H9 (cell line): ENCODE data around the gene TMPRSS6. TPM values are rescaled to one million over a fixed set of nuclear protein-coding genes. Genes with fewer than 3 reads are reported as not detected.

ENCODE experiments used
- DNase-seq: peaks from one replicate; pipeline ENCODE4 v3.0.0-alpha.2; 2017
- H2AFZ ChIP-seq: one replicate; pipeline ENCODE4 v1.6.1; 2013; ENCODE audit warnings: mild to moderate bottlenecking, low read length, control low read depth, moderate library complexity
- H2AK5ac ChIP-seq: 2 replicates; pipeline ENCODE4 v1.6.1; 2013; ENCODE audit warnings: low read length, control low read depth, mixed read lengths; ENCODE audit not compliant: insufficient read length
- H2BK120ac ChIP-seq: one replicate; pipeline ENCODE4 v1.6.1; 2013; ENCODE audit warnings: low read depth, mild to moderate bottlenecking, low read length, control low read depth, inconsistent platforms; ENCODE audit not compliant: poor library complexity, severe bottlenecking
- H2BK12ac ChIP-seq: 2 replicates; pipeline ENCODE4 v1.6.1; 2013; ENCODE audit warnings: low read length, control low read depth, mixed read lengths, low read depth; ENCODE audit not compliant: insufficient read length
- H2BK15ac ChIP-seq: 2 replicates; pipeline ENCODE4 v1.6.1; 2013; ENCODE audit warnings: low read depth, low read length, control low read depth
- H2BK20ac ChIP-seq: one replicate; pipeline ENCODE4 v1.6.1; 2013; ENCODE audit warnings: low read depth, mild to moderate bottlenecking, low read length, control low read depth, inconsistent platforms; ENCODE audit not compliant: poor library complexity, severe bottlenecking
- H2BK5ac ChIP-seq: 2 replicates; pipeline ENCODE4 v1.6.1; 2013; ENCODE audit warnings: low read length, control low read depth, mixed read lengths; ENCODE audit not compliant: insufficient read length
- H3K14ac ChIP-seq: 2 replicates; pipeline ENCODE4 v1.6.1; 2013; ENCODE audit warnings: low read length, control low read depth; ENCODE audit not compliant: insufficient read depth
- H3K18ac ChIP-seq: 2 replicates; pipeline ENCODE4 v1.6.1; 2013; ENCODE audit warnings: low read depth, mild to moderate bottlenecking, mixed read lengths, low read length, control low read depth; ENCODE audit not compliant: insufficient read length
- H3K23ac ChIP-seq: 2 replicates; pipeline ENCODE4 v1.6.1; 2013; ENCODE audit warnings: low read length, control low read depth, mixed read lengths, low read depth; ENCODE audit not compliant: insufficient read length
- H3K23me2 ChIP-seq: 2 replicates; pipeline ENCODE4 v1.6.1; 2013; ENCODE audit warnings: low read depth, mild to moderate bottlenecking, mixed read lengths, low read length, control low read depth; ENCODE audit not compliant: insufficient read length, poor library complexity, severe bottlenecking
- H3K27ac ChIP-seq: 2 replicates; pipeline ENCODE4 v1.5.1; 2013; ENCODE audit warnings: low read length, control low read depth, mixed read lengths, low read depth; ENCODE audit not compliant: insufficient read length
- H3K27me3 ChIP-seq: 2 replicates; pipeline ENCODE4 v1.6.1; 2013; ENCODE audit warnings: low read length, control low read depth, inconsistent platforms; ENCODE audit not compliant: insufficient read depth
- H3K4ac ChIP-seq: 2 replicates; pipeline ENCODE4 v1.6.1; 2013; ENCODE audit warnings: low read depth, mild to moderate bottlenecking, control low read depth, inconsistent platforms, low read length, moderate library complexity
- H3K4me1 ChIP-seq: 2 replicates; pipeline ENCODE4 v1.6.1; 2013; ENCODE audit warnings: low read length, control low read depth, inconsistent platforms; ENCODE audit not compliant: insufficient read depth
- H3K4me2 ChIP-seq: 2 replicates; pipeline ENCODE4 v1.6.1; 2013; ENCODE audit warnings: low read length, control low read depth, mixed read lengths; ENCODE audit not compliant: insufficient read length, insufficient read depth
- H3K56ac ChIP-seq: 2 replicates; pipeline ENCODE4 v1.6.1; 2013; ENCODE audit warnings: low read depth, mild to moderate bottlenecking, mixed read lengths, low read length, control low read depth; ENCODE audit not compliant: insufficient read length
- H3K79me1 ChIP-seq: 2 replicates; pipeline ENCODE4 v1.6.1; 2013; ENCODE audit warnings: low read depth, mild to moderate bottlenecking, moderate library complexity, low read length, control low read depth, inconsistent platforms; ENCODE audit not compliant: insufficient read depth, poor library complexity, severe bottlenecking
- H3K79me2 ChIP-seq: 2 replicates; pipeline ENCODE4 v1.6.1; 2013; ENCODE audit warnings: low read length, control low read depth, inconsistent platforms; ENCODE audit not compliant: insufficient read depth
- H3K9ac ChIP-seq: 2 replicates; pipeline ENCODE4 v1.6.1; 2013; ENCODE audit warnings: low read length, control low read depth, mixed read lengths; ENCODE audit not compliant: insufficient read length; ENCODE audit errors: extremely low read depth
- H3K9me3 ChIP-seq: one replicate; pipeline ENCODE4 v1.6.1; 2013; ENCODE audit warnings: low read depth, low read length, inconsistent platforms; ENCODE audit not compliant: control insufficient read depth
- H3T11ph ChIP-seq: one replicate; pipeline ENCODE4 v1.6.1; 2013; ENCODE audit warnings: mild to moderate bottlenecking, low read length, control low read depth, inconsistent platforms
- H4K20me1 ChIP-seq: one replicate; pipeline ENCODE4 v1.6.1; 2013; ENCODE audit not compliant: control insufficient read depth, insufficient read length, insufficient read depth
- H4K5ac ChIP-seq: 2 replicates; pipeline ENCODE4 v1.6.1; 2013; ENCODE audit warnings: low read depth, mild to moderate bottlenecking, mixed read lengths, low read length, control low read depth; ENCODE audit not compliant: insufficient read length
- H4K8ac ChIP-seq: replicated peaks from 2 replicates; pipeline ENCODE4 v1.6.1; 2013; ENCODE audit warnings: low read length, control low read depth, mixed read lengths, low read depth; ENCODE audit not compliant: insufficient read length
- H4K91ac ChIP-seq: 2 replicates; pipeline ENCODE4 v1.6.1; 2013; ENCODE audit warnings: low read depth, mild to moderate bottlenecking, moderate library complexity, mixed read lengths, low read length, control low read depth; ENCODE audit not compliant: insufficient read length
- H3K27ac Mint-ChIP-seq, 3 experiments: 2 replicates in 2 of 3; 3 replicates in 1 of 3; pipeline ENCODE4 v1.8.0; 2020 to 2021; ENCODE audit warnings: mixed read lengths in 3 of 3, mild to moderate bottlenecking in 1 of 3, moderate library complexity in 1 of 3
- H3K27me3 Mint-ChIP-seq: 2 replicates; pipeline ENCODE4 v1.8.0; 2021; ENCODE audit warnings: low read depth, mild to moderate bottlenecking, moderate library complexity, mixed read lengths
- H3K36me3 Mint-ChIP-seq, 3 experiments: 2 replicates in 2 of 3; 3 replicates in 1 of 3; pipeline ENCODE4 v1.8.0; 2020 to 2021; ENCODE audit warnings: low read depth in 3 of 3, mixed read lengths in 3 of 3; ENCODE audit not compliant: insufficient read depth in 1 of 3
- H3K4me1 Mint-ChIP-seq, 2 experiments: 2 replicates each; pipeline ENCODE4 v1.8.0; 2020; ENCODE audit warnings: mixed read lengths in 2 of 2
- H3K4me3 Mint-ChIP-seq, 2 experiments: 2 replicates in 1 of 2; 3 replicates in 1 of 2; pipeline ENCODE4 v1.8.0; 2020 to 2021; ENCODE audit warnings: mild to moderate bottlenecking in 2 of 2, mixed read lengths in 2 of 2, moderate library complexity in 1 of 2
- H3K9me3 Mint-ChIP-seq, 2 experiments: 2 replicates in 1 of 2; 3 replicates in 1 of 2; pipeline ENCODE4 v1.8.0; 2020; ENCODE audit warnings: mild to moderate bottlenecking in 2 of 2, mixed read lengths in 2 of 2, moderate library complexity in 1 of 2
- WGBS: extraction: QIAGEN DNeasy Blood & Tissue Kit; methylation state at CpG from one replicate; pipeline ENCODE4 v1.1.7; 2013; ENCODE audit warnings: missing lambda C conversion rate, low lambda C conversion rate, mixed read lengths; ENCODE audit not compliant: insufficient read length; ENCODE audit errors: extremely low coverage; 5-methylcytosine and 5-hydroxymethylcytosine counted together
- total RNA-seq: library from RNA; stranded (reverse); gene quantifications from 2 replicates; pipeline ENCODE4 v1.2.1, GENCODE V29; 2021
- TF ChIP-seq, protein P1 (sequence below): fragments of 200-600 bp; sonication (generic); conservative IDR thresholded peaks from 3 replicates; pipeline ENCODE4 v1.8.0; 2021; ENCODE audit warnings: antibody characterized with exemption, mild to moderate bottlenecking

The TMPRSS6 gene
- total RNA-seq, 1 experiment from 2014 or later = not detected

DNA sequence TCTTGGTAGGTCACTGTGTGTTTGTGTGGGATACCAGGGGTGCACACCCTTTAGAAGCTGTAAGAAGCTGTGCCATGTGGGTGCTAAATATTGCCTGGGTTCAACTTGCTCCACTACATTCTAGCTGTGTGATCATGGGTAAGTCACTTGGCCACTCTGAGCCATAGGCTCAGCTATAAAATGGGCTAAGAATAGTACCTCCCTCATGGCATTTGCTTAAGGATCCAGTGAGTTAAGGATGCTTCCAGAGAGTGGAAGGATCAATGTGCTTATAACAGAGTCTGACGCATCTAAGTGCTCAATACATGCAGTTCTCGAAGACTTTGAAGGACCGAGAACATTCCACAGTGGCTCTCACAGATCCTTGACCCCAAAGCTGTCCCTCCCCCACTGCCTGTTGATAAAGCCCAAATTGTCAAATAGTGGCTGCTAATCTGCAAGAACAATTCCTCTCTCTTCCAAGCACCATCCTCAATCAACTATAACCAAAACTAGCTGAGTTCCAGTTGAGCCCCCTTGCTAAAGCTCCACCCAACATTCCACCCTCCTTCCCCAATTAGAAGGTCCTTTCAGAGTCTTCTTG is 13.2 kb upstream of the TMPRSS6 start:
- Histone ChIP-seq H3K56ac (no peak overlapping the region), H2AK5ac (no peak overlapping the region), H3K4ac (no peak overlapping the region), H4K20me1 (no peaks in the 10 kb centered on the region), H3K23me2 (no peaks in the 10 kb centered on the region), H3K27me3 (no peaks in the 10 kb centered on the region), H3K9ac (no peak overlapping the region), H3K18ac (no peak overlapping the region), H2BK12ac (no peak overlapping the region), H3K23ac (no peak overlapping the region), H3K9me3 (no peaks in the 10 kb centered on the region), H3K14ac (no peak overlapping the region), H3K79me2 (no peaks in the 10 kb centered on the region), H3K4me1 (peaks cover 5% of the 10 kb centered on the region; the same call in 1 of the 2 replicates), H3K27ac (no peak overlapping the region), H2BK20ac (no peak overlapping the region), H3T11ph (no peak overlapping the region), H2AFZ (no peak overlapping the region), H3K4me2 (no peak overlapping the region), H4K5ac (no peak overlapping the region), H3K79me1 (no peaks in the 10 kb centered on the region), H4K91ac (no peak overlapping the region), H2BK15ac (no peak overlapping the region), H2BK120ac (no peak overlapping the region), H4K8ac (no peak overlapping the region), H2BK5ac (no peak overlapping the region)
- peak overlapping the region in 1 of 3 experiments; percentile 21; a peak in 1 of 7 replicates for H3K27ac Mint-ChIP-seq
- TF ChIP-seq, protein P1, sequence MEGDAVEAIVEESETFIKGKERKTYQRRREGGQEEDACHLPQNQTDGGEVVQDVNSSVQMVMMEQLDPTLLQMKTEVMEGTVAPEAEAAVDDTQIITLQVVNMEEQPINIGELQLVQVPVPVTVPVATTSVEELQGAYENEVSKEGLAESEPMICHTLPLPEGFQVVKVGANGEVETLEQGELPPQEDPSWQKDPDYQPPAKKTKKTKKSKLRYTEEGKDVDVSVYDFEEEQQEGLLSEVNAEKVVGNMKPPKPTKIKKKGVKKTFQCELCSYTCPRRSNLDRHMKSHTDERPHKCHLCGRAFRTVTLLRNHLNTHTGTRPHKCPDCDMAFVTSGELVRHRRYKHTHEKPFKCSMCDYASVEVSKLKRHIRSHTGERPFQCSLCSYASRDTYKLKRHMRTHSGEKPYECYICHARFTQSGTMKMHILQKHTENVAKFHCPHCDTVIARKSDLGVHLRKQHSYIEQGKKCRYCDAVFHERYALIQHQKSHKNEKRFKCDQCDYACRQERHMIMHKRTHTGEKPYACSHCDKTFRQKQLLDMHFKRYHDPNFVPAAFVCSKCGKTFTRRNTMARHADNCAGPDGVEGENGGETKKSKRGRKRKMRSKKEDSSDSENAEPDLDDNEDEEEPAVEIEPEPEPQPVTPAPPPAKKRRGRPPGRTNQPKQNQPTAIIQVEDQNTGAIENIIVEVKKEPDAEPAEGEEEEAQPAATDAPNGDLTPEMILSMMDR = no peak
- no peak overlapping the region for H3K4me3 Mint-ChIP-seq
- DNase-seq = no peak
- H3K36me3 Mint-ChIP-seq = no peaks in the 10 kb centered on the region
- H3K4me1 Mint-ChIP-seq = peaks cover 23 to 46% of the 10 kb centered on the region in 2 experiments
- peaks cover 22% of the 10 kb centered on the region for H3K27me3 Mint-ChIP-seq
- no CpG with 5 or more reads among the region's 3 CpGs for WGBS
- H3K9me3 Mint-ChIP-seq = no peaks in the 10 kb centered on the region
